Activated T-cell treated with anti-CD3 and anti-CD28 coated beads, Interleukin-2, amount 50 U/mL, for 4 hours (primary cell): ENCODE results near the gene ARGLU1. TPM values are rescaled to one million over a fixed set of nuclear protein-coding genes. Genes with fewer than 3 reads are reported as not detected.
"Not testable (repeated sequence)": the region's sequence is repeated elsewhere in the genome, so short reads cannot be mapped to it uniquely, and the experiment has no call there.

ENCODE experiments used
- ATAC-seq, 2 donors: fragments of 200-7000 bp; cut with Tn5 transposase; one replicate each; pipeline ENCODE4 v1.10.0; 2021
- DNase-seq: peaks from one replicate; pipeline ENCODE4 v3.0.0-alpha.2; 2020
- H3K27me3 Mint-ChIP-seq: one replicate; pipeline ENCODE4 v1.8.0; 2021; ENCODE audit warnings: low read depth, mixed read lengths
- H3K36me3 Mint-ChIP-seq: one replicate; pipeline ENCODE4 v1.8.0; 2022; ENCODE audit warnings: mixed read lengths; ENCODE audit not compliant: insufficient read depth
- H3K4me1 Mint-ChIP-seq: one replicate; pipeline ENCODE4 v1.8.0; 2021; ENCODE audit warnings: low read depth, mixed read lengths
- H3K4me3 Mint-ChIP-seq: one replicate; pipeline ENCODE4 v1.8.0; 2021; ENCODE audit warnings: mild to moderate bottlenecking, moderate library complexity, mixed read lengths
- H3K9me3 Mint-ChIP-seq: one replicate; pipeline ENCODE4 v1.8.0; 2021; ENCODE audit warnings: mixed read lengths
- total RNA-seq, 3 donors: library from RNA; stranded (reverse); gene quantifications; one replicate each; pipeline ENCODE4 v1.2.1, GENCODE V29; 2021

ARGLU1 gene, protein sequence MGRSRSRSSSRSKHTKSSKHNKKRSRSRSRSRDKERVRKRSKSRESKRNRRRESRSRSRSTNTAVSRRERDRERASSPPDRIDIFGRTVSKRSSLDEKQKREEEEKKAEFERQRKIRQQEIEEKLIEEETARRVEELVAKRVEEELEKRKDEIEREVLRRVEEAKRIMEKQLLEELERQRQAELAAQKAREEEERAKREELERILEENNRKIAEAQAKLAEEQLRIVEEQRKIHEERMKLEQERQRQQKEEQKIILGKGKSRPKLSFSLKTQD
- total RNA-seq: 10 to 100 TPM; 71.9 to 78.9 (median 73.2) TPM

DNA sequence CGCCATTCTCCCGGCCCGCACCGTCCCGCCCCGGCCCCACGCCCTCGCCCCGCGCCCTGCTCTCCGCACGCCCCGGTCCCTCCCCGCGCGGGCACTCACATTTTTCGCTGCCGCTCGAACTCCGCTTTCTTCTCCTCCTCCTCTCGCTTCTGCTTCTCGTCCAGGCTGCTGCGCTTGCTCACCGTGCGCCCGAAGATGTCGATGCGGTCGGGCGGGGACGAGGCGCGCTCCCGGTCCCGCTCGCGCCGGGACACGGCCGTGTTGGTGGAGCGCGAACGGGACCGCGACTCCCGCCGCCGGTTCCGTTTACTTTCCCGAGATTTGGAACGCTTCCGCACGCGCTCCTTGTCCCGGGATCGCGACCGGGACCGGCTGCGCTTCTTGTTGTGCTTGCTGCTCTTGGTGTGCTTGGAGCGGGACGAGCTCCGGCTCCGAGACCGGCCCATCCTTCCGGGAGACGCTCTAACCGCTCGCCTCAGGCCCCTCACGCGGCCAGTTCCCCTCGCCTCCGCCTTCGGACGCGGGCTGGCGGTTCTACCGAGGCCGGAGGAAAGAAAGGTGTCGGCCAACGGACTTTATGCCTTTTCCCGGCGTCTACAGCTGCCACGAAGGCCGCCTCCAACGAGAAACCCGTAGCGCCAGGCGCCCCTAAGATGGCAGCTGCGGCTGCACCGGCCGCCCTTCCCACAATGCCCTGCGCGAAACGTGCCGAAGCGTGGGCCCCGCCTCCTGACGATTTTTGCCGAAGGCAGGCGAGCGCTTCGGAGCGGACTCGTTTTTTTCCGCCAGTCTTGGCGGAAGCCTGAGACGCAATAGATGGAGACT is at the start of gene ARGLU1:
Gene ARGLU1, minus strand, starts transcription at position 664 of the 825 bp plus-strand sequence. Its CDS starts 218 bp downstream, at position 446.
- Mint-ChIP-seq H3K36me3 (no peaks in the 10 kb centered on the region), H3K9me3 (no peaks in the 10 kb centered on the region), H3K4me3 (peak within 1 kb of the TSS; percentile 96), H3K4me1 (peaks cover 52% of the 10 kb centered on the region), H3K27me3 (no peaks in the 10 kb centered on the region)
- ATAC-seq: peak; percentile 82 to 85
- DNase-seq: peak; percentile 96

DNA sequence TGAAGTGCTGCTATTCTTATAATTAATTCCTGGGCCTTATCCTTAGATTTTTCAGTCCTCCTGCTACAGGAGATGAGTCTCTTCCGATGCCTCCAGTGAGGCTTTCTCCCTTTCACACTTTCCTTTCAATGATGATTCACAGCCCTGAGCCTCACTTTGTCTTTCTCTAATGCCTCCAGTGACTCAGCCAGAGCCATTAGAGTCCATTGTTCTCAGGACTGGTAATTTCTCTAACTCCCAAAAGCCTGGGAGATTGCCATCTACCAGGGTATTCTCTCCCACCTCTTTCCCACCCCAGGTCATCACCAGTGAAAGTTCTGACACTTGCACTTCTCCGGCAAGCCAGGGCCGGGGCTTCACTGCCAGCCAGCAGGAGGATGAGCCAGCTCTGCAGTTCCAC is 49.6 kb upstream of the ARGLU1 start:
- peaks cover 10% of the 10 kb centered on the region for H3K27me3 Mint-ChIP-seq
- H3K36me3 Mint-ChIP-seq: no peaks in the 10 kb centered on the region
- no peak for DNase-seq
- peaks cover 2% of the 10 kb centered on the region for H3K4me1 Mint-ChIP-seq
- H3K9me3 Mint-ChIP-seq: no peaks in the 10 kb centered on the region
- H3K4me3 Mint-ChIP-seq: no peak overlapping the region
- ATAC-seq: no peak

DNA sequence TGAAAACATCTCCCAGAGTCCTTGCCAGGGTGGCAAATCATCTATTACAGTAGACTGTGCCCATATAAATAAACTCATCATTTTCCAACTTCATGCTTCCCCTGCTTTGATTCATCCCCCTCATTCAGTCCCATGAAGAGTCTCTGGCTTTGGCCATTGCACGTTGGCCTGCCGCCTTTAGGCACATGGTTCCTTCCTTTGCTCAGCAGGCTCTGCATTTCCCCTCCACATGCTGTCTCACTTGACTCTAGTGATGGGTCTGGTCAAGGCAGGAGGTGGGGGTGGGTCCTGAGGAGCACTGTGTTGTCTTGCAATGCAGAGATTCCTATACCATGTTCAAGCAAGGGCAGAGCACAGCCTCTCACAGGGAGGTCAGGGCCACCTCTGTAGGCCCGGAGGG is 48.8 kb upstream of the ARGLU1 start:
- H3K9me3 Mint-ChIP-seq: no peaks in the 10 kb centered on the region
- DNase-seq (no peak), ATAC-seq (no peak)
- peaks cover 8% of the 10 kb centered on the region for H3K27me3 Mint-ChIP-seq
- peaks cover 2% of the 10 kb centered on the region for H3K4me1 Mint-ChIP-seq
- no peaks in the 10 kb centered on the region for H3K36me3 Mint-ChIP-seq
- H3K4me3 Mint-ChIP-seq: no peak overlapping the region

DNA sequence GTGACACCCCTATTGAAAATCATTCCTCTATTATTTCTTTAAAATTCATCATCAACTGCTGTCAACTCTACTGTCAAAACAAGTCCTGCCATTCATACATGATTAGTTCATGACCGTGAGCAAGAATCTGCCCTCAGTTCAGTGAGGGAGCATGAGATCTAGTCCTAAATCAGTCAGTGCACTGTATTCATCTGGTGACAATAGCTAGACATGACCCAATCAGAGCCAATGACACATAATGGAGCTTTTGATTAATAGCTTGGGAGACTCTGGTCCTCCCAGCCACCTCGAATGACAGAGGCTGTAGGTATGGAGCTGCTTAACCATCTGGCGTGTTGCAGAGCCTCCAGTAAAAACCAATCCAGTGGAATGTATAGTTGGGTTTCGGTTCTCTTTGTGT is 46.9 kb upstream of the ARGLU1 start:
- no peak overlapping the region for H3K4me3 Mint-ChIP-seq
- ATAC-seq: no peak
- no peak for DNase-seq
- peaks cover under 1% of the 10 kb centered on the region for H3K4me1 Mint-ChIP-seq
- H3K9me3 Mint-ChIP-seq: no peaks in the 10 kb centered on the region
- no peaks in the 10 kb centered on the region for H3K36me3 Mint-ChIP-seq
- H3K27me3 Mint-ChIP-seq: no peaks in the 10 kb centered on the region

DNA sequence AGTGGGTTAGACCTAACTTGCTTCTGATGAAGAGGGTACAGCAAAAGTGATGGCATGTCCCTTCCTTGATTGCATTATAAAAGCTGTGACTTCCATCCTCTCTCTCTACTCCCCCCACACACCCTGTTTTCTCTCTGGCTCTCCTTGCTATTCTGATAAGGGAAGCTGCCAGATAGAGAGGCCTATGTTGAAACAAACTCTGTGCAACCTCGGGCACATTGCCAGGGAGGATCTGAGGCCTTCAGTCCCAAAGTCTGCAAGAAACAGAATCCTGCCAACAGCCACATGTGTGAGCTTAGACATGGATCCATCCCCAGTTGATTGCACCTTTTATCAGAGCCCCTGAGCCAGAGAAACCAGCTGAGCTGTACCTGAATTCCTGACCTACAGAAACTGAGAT is 44.8 kb upstream of the ARGLU1 start:
- ATAC-seq: no peak
- Mint-ChIP-seq H3K4me1 (no peaks in the 10 kb centered on the region), H3K36me3 (no peaks in the 10 kb centered on the region), H3K27me3 (peaks cover 3% of the 10 kb centered on the region), H3K4me3 (no peak overlapping the region), H3K9me3 (no peaks in the 10 kb centered on the region)
- no peak for DNase-seq

DNA sequence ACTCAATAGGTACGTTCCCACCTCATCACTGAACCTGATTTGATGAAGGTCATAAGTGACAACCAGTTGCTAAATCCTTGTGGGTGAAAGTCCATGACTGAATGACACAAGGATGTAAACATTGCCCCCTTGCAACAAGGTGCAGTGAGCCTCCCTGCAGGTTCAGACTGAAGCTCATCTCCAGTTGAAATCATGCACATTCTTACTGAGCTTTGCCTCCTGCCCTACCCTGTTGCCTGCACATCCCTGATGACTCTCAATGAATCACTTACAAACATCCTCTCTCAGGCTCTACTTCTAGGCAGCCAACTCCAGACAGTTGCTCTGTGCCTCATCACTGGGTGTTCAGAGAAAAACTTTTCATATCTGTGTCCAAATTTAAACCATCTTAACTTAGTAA is 42.5 kb upstream of the ARGLU1 start:
- Mint-ChIP-seq H3K4me3 (no peak overlapping the region), H3K9me3 (no peaks in the 10 kb centered on the region), H3K27me3 (peaks cover 13% of the 10 kb centered on the region), H3K36me3 (no peaks in the 10 kb centered on the region), H3K4me1 (no peaks in the 10 kb centered on the region)
- peak in 1 of 2 donors; percentile 32 for ATAC-seq
- no peak for DNase-seq

DNA sequence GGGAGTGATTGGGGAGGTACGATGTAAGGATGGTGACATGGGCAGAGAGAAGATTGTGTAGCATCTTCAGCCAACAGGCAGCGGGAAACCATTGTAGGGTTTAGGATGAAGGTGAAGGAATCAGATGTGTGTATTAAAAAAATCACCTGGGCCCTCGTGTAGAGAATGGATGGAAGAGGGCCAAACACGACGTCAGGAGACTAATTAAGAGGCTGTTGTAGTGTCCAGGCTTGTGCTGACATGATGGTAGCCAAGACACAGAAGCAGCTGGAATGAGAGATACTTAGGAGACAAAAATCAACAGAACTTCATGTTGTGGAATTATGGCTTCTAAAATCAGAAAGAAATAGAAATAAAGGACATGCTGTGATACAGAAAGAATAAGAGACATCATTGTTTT is 41.2 kb upstream of the ARGLU1 start:
- H3K4me3 Mint-ChIP-seq: no peak overlapping the region
- DNase-seq (no peak), ATAC-seq (no peak)
- no peaks in the 10 kb centered on the region for H3K36me3 Mint-ChIP-seq
- no peaks in the 10 kb centered on the region for H3K4me1 Mint-ChIP-seq
- peaks cover 14% of the 10 kb centered on the region for H3K27me3 Mint-ChIP-seq
- no peaks in the 10 kb centered on the region for H3K9me3 Mint-ChIP-seq

DNA sequence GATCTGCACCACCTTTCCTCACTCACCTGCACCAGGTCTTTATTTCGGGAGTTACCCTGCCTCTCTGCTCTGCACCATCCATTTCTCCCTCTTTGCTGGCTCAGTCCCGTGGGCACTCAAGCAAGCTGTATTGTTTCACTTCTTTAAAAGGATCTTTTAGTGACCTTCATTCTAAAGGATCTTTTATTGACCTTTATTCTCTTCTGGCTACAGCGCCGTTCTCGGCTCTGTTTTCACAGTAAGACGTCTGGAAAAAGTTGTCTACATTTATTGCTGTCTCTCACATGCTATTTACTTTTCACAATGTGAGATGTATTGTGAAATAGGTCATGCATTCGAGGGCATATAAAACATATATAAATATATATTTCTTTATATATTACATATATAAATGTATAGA is 35.6 kb upstream of the ARGLU1 start:
- peaks cover 10% of the 10 kb centered on the region for H3K4me1 Mint-ChIP-seq
- no peaks in the 10 kb centered on the region for H3K36me3 Mint-ChIP-seq
- peaks cover 11% of the 10 kb centered on the region for H3K27me3 Mint-ChIP-seq
- no peaks in the 10 kb centered on the region for H3K9me3 Mint-ChIP-seq
- ATAC-seq (no peak), DNase-seq (no peak)
- no peak overlapping the region for H3K4me3 Mint-ChIP-seq

DNA sequence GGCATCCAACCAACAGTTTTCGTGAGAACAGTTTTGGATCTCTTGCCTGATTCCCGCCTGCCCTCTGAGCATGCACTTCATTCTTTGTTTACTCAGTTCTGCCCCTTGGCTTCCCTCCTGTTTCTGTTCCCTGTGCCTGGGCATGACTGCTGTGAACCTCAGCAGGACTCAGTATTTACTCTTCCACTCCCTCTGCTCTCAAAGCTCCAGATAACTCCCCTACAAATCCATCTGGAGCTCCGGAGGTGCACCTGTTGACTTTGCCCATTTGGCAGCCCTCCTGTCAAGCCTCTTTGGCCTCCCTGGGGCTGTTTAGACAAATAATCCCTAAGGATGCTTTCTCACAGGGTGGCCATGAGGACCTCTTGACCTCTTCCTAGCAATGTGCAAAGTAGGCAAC is 34.2 kb upstream of the ARGLU1 start:
- peaks cover 10% of the 10 kb centered on the region for H3K4me1 Mint-ChIP-seq
- peaks cover 9% of the 10 kb centered on the region for H3K27me3 Mint-ChIP-seq
- no peaks in the 10 kb centered on the region for H3K9me3 Mint-ChIP-seq
- no peak for DNase-seq
- ATAC-seq: no peak
- no peak overlapping the region for H3K4me3 Mint-ChIP-seq
- H3K36me3 Mint-ChIP-seq: no peaks in the 10 kb centered on the region

DNA sequence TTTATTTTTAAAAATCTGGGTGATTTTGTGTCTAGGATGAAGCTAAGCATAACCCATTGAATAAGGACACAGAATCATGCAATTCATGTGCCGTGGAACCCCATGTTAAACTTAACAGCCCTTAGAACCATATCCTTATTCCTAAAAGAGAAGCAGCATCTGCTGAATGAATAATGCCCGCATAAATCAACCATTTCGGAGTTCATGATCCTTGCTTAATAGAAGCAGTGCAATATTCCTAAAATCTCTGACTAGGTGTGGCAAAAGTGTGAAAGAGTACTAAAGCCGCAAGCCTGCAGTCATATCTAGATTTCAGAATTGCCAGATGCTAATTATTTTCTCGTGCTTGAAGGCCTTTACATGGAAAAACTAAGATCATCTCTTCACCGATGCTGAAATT is 33.6 kb upstream of the ARGLU1 start:
- H3K36me3 Mint-ChIP-seq: no peaks in the 10 kb centered on the region
- no peak for ATAC-seq
- no peaks in the 10 kb centered on the region for H3K9me3 Mint-ChIP-seq
- H3K4me3 Mint-ChIP-seq: no peak overlapping the region
- peaks cover 10% of the 10 kb centered on the region for H3K4me1 Mint-ChIP-seq
- no peak for DNase-seq
- H3K27me3 Mint-ChIP-seq: peaks cover 11% of the 10 kb centered on the region

DNA sequence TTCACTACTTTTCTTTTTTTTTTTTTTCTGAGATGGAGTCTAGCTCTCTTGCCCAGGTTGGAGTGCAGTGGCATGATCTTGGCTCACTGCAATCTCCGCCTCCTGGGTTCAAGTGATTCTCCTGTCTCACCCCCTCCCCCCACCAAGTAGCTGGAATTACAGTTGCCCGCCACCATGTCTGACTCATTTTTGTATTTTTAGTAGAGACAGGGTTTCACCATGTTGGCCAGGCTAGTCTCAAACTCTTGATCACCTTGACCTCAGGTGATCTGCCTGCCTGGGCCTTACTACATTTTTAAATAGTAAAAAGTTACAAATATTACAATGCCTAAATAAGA is 32.8 kb upstream of the ARGLU1 start:
- not testable (repeated sequence) for H3K4me3 Mint-ChIP-seq, H3K27me3 Mint-ChIP-seq, DNase-seq, ATAC-seq, H3K36me3 Mint-ChIP-seq, H3K9me3 Mint-ChIP-seq
- peaks cover 10% of the 10 kb centered on the region for H3K4me1 Mint-ChIP-seq

DNA sequence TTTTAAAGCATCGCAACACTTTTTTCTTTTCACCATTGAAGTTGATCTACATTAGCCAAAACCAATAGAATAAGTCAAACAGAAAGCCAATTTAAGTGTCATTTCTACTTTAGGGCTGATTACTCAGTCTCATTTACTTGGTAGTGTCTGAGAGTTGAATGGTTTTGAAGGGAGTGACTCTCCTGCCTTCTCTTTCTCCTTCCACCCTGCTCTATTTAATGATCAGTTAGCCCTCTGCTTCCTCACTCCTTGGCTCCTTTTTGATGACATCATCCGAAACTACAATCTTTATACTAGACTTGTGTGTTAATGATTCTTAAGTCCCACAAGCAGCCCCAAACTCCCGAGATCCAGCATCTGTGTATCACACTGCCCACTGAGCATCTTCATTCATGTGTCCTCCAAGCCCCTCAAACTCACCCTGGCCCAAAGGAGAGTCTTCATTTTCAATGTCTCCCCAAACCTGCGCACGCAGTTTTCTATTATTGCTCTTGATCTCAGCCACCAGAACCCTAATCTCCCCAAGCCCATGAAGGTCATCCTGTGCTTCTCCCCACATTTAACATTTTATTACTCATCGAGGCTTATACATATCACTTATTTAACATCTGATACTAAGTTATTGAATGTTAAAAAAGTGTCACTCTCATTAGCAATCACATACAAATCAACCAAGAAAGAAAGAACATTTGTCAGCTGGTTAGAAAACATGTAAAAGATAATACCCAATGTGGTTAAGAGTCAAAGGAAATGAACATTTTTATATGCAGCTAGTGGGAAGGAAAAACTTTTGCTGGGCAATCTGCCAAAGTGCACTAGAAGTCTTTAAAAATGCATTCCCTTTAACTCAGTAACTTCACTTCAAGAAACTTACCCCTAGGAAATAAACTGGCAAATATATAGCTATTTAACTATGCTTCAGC is 32.2 kb upstream of the ARGLU1 start:
- ATAC-seq (peak; percentile 67 to 71), DNase-seq (no peak)
- H3K9me3 Mint-ChIP-seq: no peaks in the 10 kb centered on the region
- H3K36me3 Mint-ChIP-seq: no peaks in the 10 kb centered on the region
- H3K27me3 Mint-ChIP-seq: peaks cover 5% of the 10 kb centered on the region
- no peak overlapping the region for H3K4me3 Mint-ChIP-seq
- peaks cover 10% of the 10 kb centered on the region for H3K4me1 Mint-ChIP-seq

DNA sequence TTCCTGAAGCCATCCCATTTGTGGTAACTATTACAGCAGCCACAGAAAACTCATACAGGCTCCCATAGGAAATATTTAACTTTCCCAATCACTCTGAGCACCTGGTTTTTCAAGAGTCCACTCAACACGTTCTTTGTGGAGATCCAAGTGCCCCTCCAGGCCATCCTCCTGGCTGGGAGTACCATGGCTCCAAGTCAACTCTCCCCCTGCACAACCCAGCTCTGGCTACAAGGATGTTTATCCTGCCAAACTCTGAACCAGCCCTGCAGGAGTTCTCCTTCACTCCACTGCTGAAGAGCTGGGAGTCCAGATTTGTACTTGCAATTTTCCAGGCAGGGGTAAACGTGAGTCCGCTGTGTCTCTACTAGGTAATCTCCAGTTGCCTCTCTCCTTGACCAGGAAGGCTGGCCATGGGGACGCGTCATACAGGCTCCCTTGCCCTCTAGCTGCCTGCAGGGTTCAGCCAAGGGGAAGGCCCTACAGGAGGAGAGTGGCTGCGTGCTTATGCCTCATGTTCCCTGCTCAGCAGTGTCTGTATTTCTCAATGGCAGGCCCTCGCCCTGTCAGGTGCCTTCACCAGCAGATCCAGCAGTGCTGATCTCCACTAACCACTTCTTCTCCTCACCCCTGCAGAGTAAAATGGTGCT is 29.9 kb upstream of the ARGLU1 start:
- DNase-seq: no peak
- Mint-ChIP-seq H3K4me1 (peaks cover 10% of the 10 kb centered on the region), H3K27me3 (peaks cover 10% of the 10 kb centered on the region), H3K9me3 (no peaks in the 10 kb centered on the region), H3K36me3 (no peaks in the 10 kb centered on the region), H3K4me3 (no peak overlapping the region)
- ATAC-seq: no peak

DNA sequence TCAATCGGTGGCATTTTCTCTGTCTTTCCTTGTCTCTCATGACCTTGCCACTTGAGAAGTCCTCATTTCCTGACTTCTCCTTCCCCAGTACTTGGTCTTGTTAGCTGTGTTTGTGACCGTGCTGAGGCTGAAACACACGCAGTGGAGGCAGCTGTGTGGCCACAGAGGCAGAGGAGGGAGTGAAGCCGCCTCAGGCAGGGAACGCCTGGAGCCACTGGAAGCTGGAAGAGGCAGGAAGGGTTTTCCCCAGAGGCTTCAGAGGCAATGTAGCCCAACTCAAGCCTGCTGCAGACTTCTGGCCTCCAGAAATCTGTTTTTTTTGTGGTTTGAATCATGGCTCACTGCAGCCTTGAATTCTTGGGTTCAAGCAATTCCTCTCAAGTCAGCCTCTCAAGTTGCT is 29.2 kb upstream of the ARGLU1 start:
- no peak overlapping the region for H3K4me3 Mint-ChIP-seq
- H3K9me3 Mint-ChIP-seq: no peaks in the 10 kb centered on the region
- no peak for DNase-seq
- H3K27me3 Mint-ChIP-seq: peaks cover 14% of the 10 kb centered on the region
- peaks cover 10% of the 10 kb centered on the region for H3K4me1 Mint-ChIP-seq
- H3K36me3 Mint-ChIP-seq: no peaks in the 10 kb centered on the region
- ATAC-seq: no peak
